Measurements from ENCODE around the gene PITRM1. TPM values are rescaled to one million over a fixed set of nuclear protein-coding genes. Genes with fewer than 3 reads are reported as not detected.
A peak's percentile ranks its signal among the peaks of the same experiment; 100 is the strongest.

PITRM1 gene
- total RNA-seq, 6 donors from 2014 or later: 63.4 to 216 (median 77.5) TPM

DNA sequence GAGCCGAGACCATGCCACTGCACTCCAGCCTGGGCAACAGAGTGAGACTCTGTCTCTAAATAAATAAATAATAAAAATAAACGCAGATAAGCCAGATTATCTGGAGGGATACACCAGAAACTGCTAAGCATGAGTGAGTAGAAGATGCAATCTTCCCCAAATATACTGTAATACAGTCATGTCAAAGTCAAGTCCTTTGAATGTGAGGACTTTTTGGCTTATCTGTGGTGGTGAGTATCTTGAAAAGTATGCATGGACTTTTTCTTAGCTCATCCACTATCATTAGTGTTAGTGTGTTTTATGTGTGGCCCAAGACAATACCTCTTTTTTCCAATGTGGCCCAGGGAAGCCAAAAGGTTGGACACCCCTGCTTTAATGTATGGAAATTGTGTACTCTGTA lies 44.7 kb upstream of the PITRM1 start:
- DNase-seq (no peak), ATAC-seq (ENCODE audit: low FRiP score in 2 of 2) (no peak)
- Histone ChIP-seq H3K27me3 (no peaks in the 10 kb centered on the region), H3K4me1 (no peaks in the 10 kb centered on the region), H3K27ac (no peak overlapping the region), H3K4me3 (no peak overlapping the region), H3K9me3 (no peaks in the 10 kb centered on the region), H3K36me3 (no peaks in the 10 kb centered on the region)
- TF ChIP-seq, protein P1, sequence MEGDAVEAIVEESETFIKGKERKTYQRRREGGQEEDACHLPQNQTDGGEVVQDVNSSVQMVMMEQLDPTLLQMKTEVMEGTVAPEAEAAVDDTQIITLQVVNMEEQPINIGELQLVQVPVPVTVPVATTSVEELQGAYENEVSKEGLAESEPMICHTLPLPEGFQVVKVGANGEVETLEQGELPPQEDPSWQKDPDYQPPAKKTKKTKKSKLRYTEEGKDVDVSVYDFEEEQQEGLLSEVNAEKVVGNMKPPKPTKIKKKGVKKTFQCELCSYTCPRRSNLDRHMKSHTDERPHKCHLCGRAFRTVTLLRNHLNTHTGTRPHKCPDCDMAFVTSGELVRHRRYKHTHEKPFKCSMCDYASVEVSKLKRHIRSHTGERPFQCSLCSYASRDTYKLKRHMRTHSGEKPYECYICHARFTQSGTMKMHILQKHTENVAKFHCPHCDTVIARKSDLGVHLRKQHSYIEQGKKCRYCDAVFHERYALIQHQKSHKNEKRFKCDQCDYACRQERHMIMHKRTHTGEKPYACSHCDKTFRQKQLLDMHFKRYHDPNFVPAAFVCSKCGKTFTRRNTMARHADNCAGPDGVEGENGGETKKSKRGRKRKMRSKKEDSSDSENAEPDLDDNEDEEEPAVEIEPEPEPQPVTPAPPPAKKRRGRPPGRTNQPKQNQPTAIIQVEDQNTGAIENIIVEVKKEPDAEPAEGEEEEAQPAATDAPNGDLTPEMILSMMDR (IDR thresholded peaks at IDR 0.05): no peak
- 90% methylated on average over 2 of the region's 2 CpGs for WGBS, 2 donors

GRCh38 chr10:3215153-3215775 lies 42.7 kb upstream of the PITRM1 start:
- ATAC-seq (ENCODE audit: low FRiP score in 2 of 2) (no peak), DNase-seq (no peak)
- H3K27ac ChIP-seq: no peak overlapping the region
- H3K36me3 ChIP-seq: no peaks in the 10 kb centered on the region
- H3K9me3 ChIP-seq: no peaks in the 10 kb centered on the region
- 84 to 85% methylated on average over 14 of the region's 14 CpGs for WGBS, 2 donors
- TF ChIP-seq, protein P1 (IDR thresholded peaks at IDR 0.05): no peak
- TF ChIP-seq POLR2AphosphoS5 (IDR thresholded peaks at IDR 0.05) (no peak), POLR2A (IDR thresholded peaks at IDR 0.05) (no peak), EP300 (IDR thresholded peaks at IDR 0.05) (no peak)
- no peaks in the 10 kb centered on the region for H3K27me3 ChIP-seq
- no peaks in the 10 kb centered on the region for H3K4me1 ChIP-seq
- H3K4me3 ChIP-seq: no peak overlapping the region

DNA sequence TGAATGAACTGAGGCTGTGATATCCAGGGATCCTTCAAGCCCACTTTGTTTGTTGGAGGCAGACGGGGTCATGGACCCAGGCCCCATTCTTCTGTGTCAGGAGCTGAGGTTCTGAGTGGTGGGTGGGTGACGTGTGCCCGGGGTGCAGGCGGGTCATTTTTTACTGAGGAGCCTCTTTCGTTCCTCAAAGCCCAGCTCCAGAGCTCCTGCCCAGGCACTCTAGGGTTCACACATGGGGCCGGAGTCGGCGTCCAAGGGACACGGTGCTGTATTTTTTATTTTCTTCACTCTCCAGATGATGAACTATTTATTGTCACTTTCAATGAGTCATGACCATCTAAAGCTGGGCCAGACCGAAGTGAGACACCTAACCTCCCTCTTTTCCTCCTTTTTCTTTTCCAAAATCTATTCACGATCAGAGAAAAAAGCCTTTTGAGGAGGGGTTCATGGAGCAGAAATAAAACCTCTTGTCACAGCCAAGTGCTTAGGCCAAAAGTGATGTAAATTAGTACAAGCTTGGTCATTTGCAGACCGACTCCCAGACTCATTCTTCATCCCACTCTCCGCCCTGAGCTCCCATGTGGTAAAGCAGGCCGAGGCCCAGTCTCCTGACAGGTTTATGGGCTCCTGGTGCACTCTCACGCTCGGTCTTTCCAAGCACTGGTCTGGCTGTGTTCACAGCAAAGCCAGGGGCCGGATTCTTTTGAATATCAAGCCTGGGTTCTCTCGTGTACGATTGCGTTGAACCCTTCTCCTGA lies 41.4 kb upstream of the PITRM1 start:
- Histone ChIP-seq H3K36me3 (no peaks in the 10 kb centered on the region), H3K4me1 (no peaks in the 10 kb centered on the region), H3K4me3 (no peak overlapping the region), H3K27ac (no peak overlapping the region), H3K9me3 (no peaks in the 10 kb centered on the region), H3K27me3 (no peaks in the 10 kb centered on the region)
- DNase-seq (no peak), ATAC-seq (ENCODE audit: low FRiP score in 2 of 2) (peak in 1 of 2 donors; percentile 81)
- 93 to 96% methylated on average over 19 to 20 of the region's 20 CpGs for WGBS, 2 donors
- no peak for TF ChIP-seq POLR2A (IDR thresholded peaks at IDR 0.05)
- no peak for TF ChIP-seq POLR2AphosphoS5 (IDR thresholded peaks at IDR 0.05)
- TF ChIP-seq EP300 (IDR thresholded peaks at IDR 0.05): no peak
- TF ChIP-seq, protein P1 (IDR thresholded peaks at IDR 0.05): no peak

DNA sequence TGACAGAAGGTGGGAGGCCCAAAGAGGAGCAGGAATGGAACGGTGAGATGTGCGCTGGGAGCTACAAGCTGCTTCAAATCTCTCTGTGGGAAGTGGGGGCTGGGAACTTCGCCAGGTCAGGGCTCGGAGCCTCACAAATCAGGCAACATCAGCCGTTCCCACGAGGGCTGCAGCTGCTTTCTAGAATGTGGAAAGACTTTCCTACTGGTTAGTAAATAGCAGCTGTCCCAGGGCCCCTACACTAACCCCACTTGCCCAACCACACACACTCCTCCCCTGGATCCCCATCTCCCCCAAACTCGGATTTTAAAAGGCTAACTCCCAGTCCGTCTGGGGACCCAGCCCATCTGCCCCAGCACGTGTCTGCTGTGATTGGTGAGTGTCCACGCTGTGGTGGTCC lies 40.6 kb upstream of the PITRM1 start:
- Histone ChIP-seq H3K4me1 (no peaks in the 10 kb centered on the region), H3K27me3 (no peaks in the 10 kb centered on the region), H3K27ac (no peak overlapping the region), H3K9me3 (no peaks in the 10 kb centered on the region), H3K4me3 (no peak overlapping the region), H3K36me3 (no peaks in the 10 kb centered on the region)
- ATAC-seq (ENCODE audit: low FRiP score in 2 of 2) (peak in 1 of 2 donors; percentile 6), DNase-seq (no peak)
- 62 to 67% methylated on average over 10 of the region's 10 CpGs for WGBS, 2 donors
- TF ChIP-seq EP300 (IDR thresholded peaks at IDR 0.05) (no peak), POLR2AphosphoS5 (IDR thresholded peaks at IDR 0.05) (no peak), POLR2A (IDR thresholded peaks at IDR 0.05) (no peak)
- TF ChIP-seq, protein P1 (IDR thresholded peaks at IDR 0.05): no peak

All from upper lobe of left lung (tissue), 6 donors.